ENCODE measurements around the gene GSE1. TPM values are rescaled to one million over a fixed set of nuclear protein-coding genes. Genes with fewer than 3 reads are reported as not detected.

The GSE1 gene
- total RNA-seq, 6 donors from 2014 or later, result 80.2 to 332 (median 90.8) TPM

- DNase-seq (peak in 1 of 2 donors; percentile 26), ATAC-seq (ENCODE audit: low FRiP score in 2 of 2) (no peak)
- Histone ChIP-seq H3K27ac (no peak overlapping the region), H3K36me3 (peaks cover 41 to 95% (median 79%) of the 10 kb centered on the region in 4 donors), H3K4me3 (no peak overlapping the region), H3K4me1 (peaks cover 7 to 40% (median 15%) of the 10 kb centered on the region in 4 donors), H3K9me3 (no peaks in the 10 kb centered on the region), H3K27me3 (no peaks in the 10 kb centered on the region)
- no peak for TF ChIP-seq CTCF (IDR thresholded peaks at IDR 0.05)
- no peak for TF ChIP-seq EP300 (IDR thresholded peaks at IDR 0.05)
- no peak for TF ChIP-seq POLR2A (IDR thresholded peaks at IDR 0.05)
- TF ChIP-seq POLR2AphosphoS5 (IDR thresholded peaks at IDR 0.05), result no peak
- WGBS, 2 donors, result 91 to 92% methylated on average over 3 of the region's 3 CpGs
These were observed 44.9 kb downstream of the GSE1 start for GRCh38 chr16:85657996-85658395.

GRCh38 chr16:85658504-85659326 lies 45.6 kb downstream of the GSE1 start:
- Histone ChIP-seq H3K4me1 (peaks cover 2 to 34% (median 10%) of the 10 kb centered on the region in 4 donors), H3K9me3 (no peaks in the 10 kb centered on the region), H3K36me3 (peaks cover 47 to 98% (median 84%) of the 10 kb centered on the region in 4 donors), H3K27ac (peak overlapping the region in 1 of 4 donors; percentile 13), H3K4me3 (no peak overlapping the region), H3K27me3 (no peaks in the 10 kb centered on the region)
- WGBS, 2 donors, result 74 to 81% methylated on average over 11 to 16 of the region's 18 CpGs
- ATAC-seq (ENCODE audit: low FRiP score in 2 of 2) (no peak), DNase-seq (peak in 1 of 2 donors; percentile 54)
- TF ChIP-seq CTCF (IDR thresholded peaks at IDR 0.05) (no peak), POLR2AphosphoS5 (IDR thresholded peaks at IDR 0.05) (no peak), EP300 (IDR thresholded peaks at IDR 0.05) (no peak), POLR2A (IDR thresholded peaks at IDR 0.05) (no peak)

- DNase-seq (no peak), ATAC-seq (ENCODE audit: low FRiP score in 2 of 2) (no peak)
- Histone ChIP-seq H3K27ac (peak overlapping the region in 2 of 4 donors; percentile 13 to 18), H3K9me3 (no peaks in the 10 kb centered on the region), H3K36me3 (peaks cover 53 to 98% (median 85%) of the 10 kb centered on the region in 4 donors), H3K4me1 (peaks cover 2 to 29% (median 8%) of the 10 kb centered on the region in 4 donors), H3K4me3 (no peak overlapping the region), H3K27me3 (no peaks in the 10 kb centered on the region)
- 87 to 90% methylated on average over 5 to 8 of the region's 8 CpGs for WGBS, 2 donors
- TF ChIP-seq POLR2A (IDR thresholded peaks at IDR 0.05), result peak in 1 of 4 donors; percentile 10
- TF ChIP-seq CTCF (IDR thresholded peaks at IDR 0.05), result no peak
- TF ChIP-seq EP300 (IDR thresholded peaks at IDR 0.05), result no peak
- no peak for TF ChIP-seq POLR2AphosphoS5 (IDR thresholded peaks at IDR 0.05)
These were observed 46.2 kb downstream of the GSE1 start for GRCh38 chr16:85659336-85659735.

- H3K4me1 ChIP-seq, result peaks cover 2 to 29% (median 8%) of the 10 kb centered on the region in 4 donors
- H3K27ac ChIP-seq, result peak overlapping the region in 1 of 4 donors; percentile 18
- H3K27me3 ChIP-seq, result no peaks in the 10 kb centered on the region
- H3K4me3 ChIP-seq, result no peak overlapping the region
- peak; percentile 48 to 62 for ATAC-seq (ENCODE audit: low FRiP score in 2 of 2)
- 73 to 77% methylated on average over 7 to 12 of the region's 12 CpGs for WGBS, 2 donors
- no peak for TF ChIP-seq POLR2AphosphoS5 (IDR thresholded peaks at IDR 0.05)
- TF ChIP-seq CTCF (IDR thresholded peaks at IDR 0.05), result peak; percentile 68 to 84 (median 80)
- no peak for TF ChIP-seq POLR2A (IDR thresholded peaks at IDR 0.05)
- TF ChIP-seq EP300 (IDR thresholded peaks at IDR 0.05), result no peak
- H3K36me3 ChIP-seq, result peaks cover 55 to 98% (median 85%) of the 10 kb centered on the region in 4 donors
- peak; percentile 54 to 90 for DNase-seq
- no peaks in the 10 kb centered on the region for H3K9me3 ChIP-seq
These were observed 46.8 kb downstream of the GSE1 start for GRCh38 chr16:85659805-85660511.
